ENCODE results near the gene SLC38A8.

The SLC38A8 gene

GRCh38 chr16:83969771-83970429 lies 72.7 kb downstream of the SLC38A8 start:
- DNase-seq (ENCODE audit: low spot score) = no peak

- no peak for DNase-seq (ENCODE audit: low spot score)
These were observed 73.5 kb downstream of the SLC38A8 start for GRCh38 chr16:83968891-83969649.

- DNase-seq (ENCODE audit: low spot score) = no peak
These were observed 74.2 kb downstream of the SLC38A8 start for GRCh38 chr16:83968306-83968851.

- DNase-seq (ENCODE audit: low spot score) = no peak
These were observed 74.7 kb downstream of the SLC38A8 start, which contains the start of gene NECAB2 for GRCh38 chr16:83967838-83968305. TSS of gene NECAB2 (plus strand) at chr16:83968244. CDS start at chr16:83968649, 405 bp downstream.

GRCh38 chr16:83967091-83967490 lies 75.5 kb downstream of the SLC38A8 start:
- no peak for DNase-seq (ENCODE audit: low spot score)

- no peak for DNase-seq (ENCODE audit: low spot score)
These were observed 76.4 kb downstream of the SLC38A8 start for GRCh38 chr16:83966153-83966696.

GRCh38 chr16:83965444-83966152 lies 77.0 kb downstream of the SLC38A8 start:
- DNase-seq (ENCODE audit: low spot score) = no peak

GRCh38 chr16:83964684-83965443 lies 77.7 kb downstream of the SLC38A8 start:
- no peak for DNase-seq (ENCODE audit: low spot score)

GRCh38 chr16:83963277-83964119 lies 79.1 kb downstream of the SLC38A8 start:
- no peak for DNase-seq (ENCODE audit: low spot score)

GRCh38 chr16:83961591-83961990 lies 81.0 kb downstream of the SLC38A8 start:
- no peak for DNase-seq (ENCODE audit: low spot score)

- no peak for DNase-seq (ENCODE audit: low spot score)
These were observed 81.9 kb downstream of the SLC38A8 start for GRCh38 chr16:83960521-83961249.

Measured in CD4-positive, alpha-beta T cell treated with Interleukin-15 for 4 hours (primary cell).